Measurements from ENCODE around the gene GPR153.

Gene GPR153

GRCh38 chr1:6268415-6268814 lies 7.5 kb upstream of the GPR153 start:
- Mint-ChIP-seq H3K4me1 (ENCODE audit: low read depth) (no peaks in the 10 kb centered on the region), H3K4me3 (no peak overlapping the region), H3K9me3 (ENCODE audit: low read depth) (no peaks in the 10 kb centered on the region), H3K27ac (no peak overlapping the region), H3K27me3 (no peaks in the 10 kb centered on the region), H3K36me3 (no peaks in the 10 kb centered on the region)

DNA sequence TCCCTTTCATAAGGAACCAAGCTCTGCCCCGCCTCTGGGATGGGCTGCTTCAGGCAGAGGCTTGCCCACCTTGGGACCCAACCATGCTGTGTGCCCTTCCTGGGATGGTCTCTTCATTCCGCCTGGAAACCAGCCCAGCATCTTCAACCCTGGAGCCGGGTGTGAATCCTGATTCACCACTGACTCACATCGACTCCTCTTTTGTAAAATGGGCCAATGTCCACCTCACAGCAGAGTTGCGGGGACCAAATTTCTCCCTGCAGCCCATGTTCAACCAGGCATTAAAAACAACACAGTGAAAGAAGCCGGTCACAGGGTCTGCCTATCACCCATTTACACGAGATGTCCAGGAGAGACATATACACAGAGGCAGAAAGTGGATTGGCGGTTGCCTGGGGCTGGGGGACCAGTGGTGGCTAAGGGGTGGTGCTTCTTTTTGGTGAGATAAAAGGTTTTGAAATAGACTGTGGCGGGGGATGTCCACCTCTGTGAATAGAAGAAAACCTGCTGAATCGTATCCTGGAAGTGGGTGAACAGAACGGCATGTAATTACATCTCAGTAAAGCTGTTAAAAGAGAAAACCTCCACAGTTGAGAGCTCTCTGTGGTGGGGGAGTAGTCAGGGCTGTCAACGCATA lies 6.9 kb upstream of the GPR153 start:
- H3K27ac Mint-ChIP-seq, result no peak overlapping the region
- no peaks in the 10 kb centered on the region for H3K9me3 Mint-ChIP-seq (ENCODE audit: low read depth)
- H3K4me1 Mint-ChIP-seq (ENCODE audit: low read depth), result no peaks in the 10 kb centered on the region
- no peaks in the 10 kb centered on the region for H3K36me3 Mint-ChIP-seq
- no peaks in the 10 kb centered on the region for H3K27me3 Mint-ChIP-seq
- H3K4me3 Mint-ChIP-seq, result no peak overlapping the region

- Mint-ChIP-seq H3K27ac (no peak overlapping the region), H3K36me3 (no peaks in the 10 kb centered on the region), H3K4me3 (no peak overlapping the region), H3K9me3 (ENCODE audit: low read depth) (no peaks in the 10 kb centered on the region), H3K27me3 (no peaks in the 10 kb centered on the region), H3K4me1 (ENCODE audit: low read depth) (peaks cover 2% of the 10 kb centered on the region)
Observed at GRCh38 chr1:6266641-6267040, 5.7 kb upstream of the GPR153 start.

DNA sequence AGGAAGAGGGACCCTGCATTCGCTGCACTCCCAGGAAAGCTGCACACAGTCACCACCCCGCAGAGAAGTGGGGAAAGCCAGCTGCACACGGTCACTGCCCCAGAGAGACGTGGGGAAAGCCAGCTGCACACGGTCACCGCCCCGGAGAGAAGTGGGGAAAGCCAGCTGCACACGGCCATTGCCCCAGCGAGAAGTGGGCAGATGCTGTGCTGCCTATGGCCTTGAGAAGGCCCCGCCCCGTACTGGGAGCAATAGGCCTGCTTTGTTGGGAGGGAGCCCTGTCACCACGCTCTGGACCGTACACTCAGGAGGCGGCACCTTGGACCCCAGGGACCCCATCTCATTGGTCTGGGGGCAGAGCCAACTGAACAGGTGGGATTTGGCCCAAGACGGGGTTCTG lies 4.3 kb upstream of the GPR153 start:
- Mint-ChIP-seq H3K27ac (no peak overlapping the region), H3K9me3 (ENCODE audit: low read depth) (no peaks in the 10 kb centered on the region), H3K4me3 (no peak overlapping the region), H3K4me1 (ENCODE audit: low read depth) (peaks cover 2% of the 10 kb centered on the region), H3K27me3 (no peaks in the 10 kb centered on the region), H3K36me3 (no peaks in the 10 kb centered on the region)

GRCh38 chr1:6263716-6264115 lies 2.8 kb upstream of the GPR153 start:
- H3K36me3 Mint-ChIP-seq, result no peaks in the 10 kb centered on the region
- H3K27ac Mint-ChIP-seq, result no peak overlapping the region
- peaks cover 4% of the 10 kb centered on the region for H3K4me1 Mint-ChIP-seq (ENCODE audit: low read depth)
- no peaks in the 10 kb centered on the region for H3K9me3 Mint-ChIP-seq (ENCODE audit: low read depth)
- no peaks in the 10 kb centered on the region for H3K27me3 Mint-ChIP-seq
- no peak overlapping the region for H3K4me3 Mint-ChIP-seq

DNA sequence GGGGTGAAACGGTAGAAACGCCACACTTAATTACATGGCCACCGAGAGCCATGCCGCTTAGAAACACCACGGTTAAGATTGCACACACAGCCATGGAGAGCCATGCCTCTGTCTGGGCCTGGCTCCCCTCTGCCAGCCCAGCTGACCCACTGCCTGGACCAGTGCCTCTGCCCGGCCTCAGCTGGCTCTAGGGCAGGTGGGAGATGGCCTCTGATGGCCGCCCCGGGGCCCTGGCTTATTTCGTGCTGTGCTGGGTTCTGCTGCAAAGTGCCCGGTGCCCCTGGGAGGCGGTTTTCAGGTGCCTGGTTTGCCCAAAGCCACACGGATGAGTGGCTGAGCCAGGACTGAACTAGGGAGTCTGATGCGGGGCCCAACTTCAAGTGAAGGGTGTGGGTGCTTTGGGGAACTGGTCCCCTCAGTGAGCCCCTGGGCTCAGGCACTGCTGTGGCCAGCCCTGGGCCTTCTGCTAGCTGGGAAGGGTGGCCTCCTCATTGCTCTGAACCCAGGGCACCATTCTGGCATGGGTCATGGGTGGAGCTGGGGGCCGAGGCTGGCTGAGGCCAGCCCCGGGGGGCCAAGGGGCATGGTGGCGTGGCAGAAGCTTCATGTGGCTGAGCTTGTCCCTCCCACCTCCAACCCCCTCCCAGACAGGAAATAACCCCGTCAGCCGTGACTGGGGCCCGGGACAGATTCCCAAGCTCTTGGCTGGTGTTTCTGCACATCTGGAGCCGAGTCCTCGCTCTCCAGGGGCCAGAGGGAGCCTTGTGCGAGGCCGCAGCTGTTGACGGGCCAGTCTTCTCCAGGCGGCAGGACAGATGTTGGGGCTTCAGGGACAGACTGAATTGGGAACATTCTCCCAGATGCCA lies 1.9 kb upstream of the GPR153 start:
- H3K27ac Mint-ChIP-seq, result no peak overlapping the region
- no peaks in the 10 kb centered on the region for H3K36me3 Mint-ChIP-seq
- no peaks in the 10 kb centered on the region for H3K9me3 Mint-ChIP-seq (ENCODE audit: low read depth)
- no peaks in the 10 kb centered on the region for H3K27me3 Mint-ChIP-seq
- H3K4me3 Mint-ChIP-seq, result no peak overlapping the region
- peaks cover 4% of the 10 kb centered on the region for H3K4me1 Mint-ChIP-seq (ENCODE audit: low read depth)

- no peak overlapping the region for H3K27ac Mint-ChIP-seq
- H3K27me3 Mint-ChIP-seq, result no peaks in the 10 kb centered on the region
- H3K36me3 Mint-ChIP-seq, result no peaks in the 10 kb centered on the region
- no peaks in the 10 kb centered on the region for H3K9me3 Mint-ChIP-seq (ENCODE audit: low read depth)
- peak overlapping the region; percentile 70 for H3K4me3 Mint-ChIP-seq
- peaks cover 4% of the 10 kb centered on the region for H3K4me1 Mint-ChIP-seq (ENCODE audit: low read depth)
Observed at GRCh38 chr1:6261615-6261995, 707 bp upstream of the GPR153 start.

DNA sequence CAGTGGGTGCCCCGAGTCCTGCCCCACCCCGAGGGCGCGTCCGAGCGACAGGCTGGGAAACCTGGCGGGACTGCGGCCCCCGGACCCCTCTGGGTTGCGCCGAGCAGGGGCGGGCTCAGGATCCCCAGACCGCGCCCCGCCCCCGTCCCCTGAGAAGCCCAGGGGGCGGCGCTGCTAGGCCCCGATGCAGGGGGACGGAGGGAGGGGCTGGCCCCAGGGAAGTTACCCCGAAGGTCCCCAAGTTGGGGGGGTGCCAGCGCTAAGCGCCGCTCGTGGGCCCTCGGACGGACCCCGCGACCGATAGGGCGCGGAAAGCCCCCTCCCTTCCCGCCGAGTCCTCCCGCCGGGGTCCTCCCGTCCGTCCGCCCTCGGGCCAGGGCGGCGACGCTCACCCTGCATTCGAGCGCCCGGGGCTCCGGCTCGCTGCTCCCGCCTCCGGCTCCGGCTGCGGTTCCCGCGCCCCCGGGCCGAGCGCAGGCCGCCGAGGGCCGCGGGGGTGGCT lies 414 bp downstream of the GPR153 start:
- no peaks in the 10 kb centered on the region for H3K9me3 Mint-ChIP-seq (ENCODE audit: low read depth)
- no peaks in the 10 kb centered on the region for H3K36me3 Mint-ChIP-seq
- no peak overlapping the region for H3K27ac Mint-ChIP-seq
- H3K4me1 Mint-ChIP-seq (ENCODE audit: low read depth), result peaks cover 4% of the 10 kb centered on the region
- H3K4me3 Mint-ChIP-seq, result no peak overlapping the region
- no peaks in the 10 kb centered on the region for H3K27me3 Mint-ChIP-seq

DNA sequence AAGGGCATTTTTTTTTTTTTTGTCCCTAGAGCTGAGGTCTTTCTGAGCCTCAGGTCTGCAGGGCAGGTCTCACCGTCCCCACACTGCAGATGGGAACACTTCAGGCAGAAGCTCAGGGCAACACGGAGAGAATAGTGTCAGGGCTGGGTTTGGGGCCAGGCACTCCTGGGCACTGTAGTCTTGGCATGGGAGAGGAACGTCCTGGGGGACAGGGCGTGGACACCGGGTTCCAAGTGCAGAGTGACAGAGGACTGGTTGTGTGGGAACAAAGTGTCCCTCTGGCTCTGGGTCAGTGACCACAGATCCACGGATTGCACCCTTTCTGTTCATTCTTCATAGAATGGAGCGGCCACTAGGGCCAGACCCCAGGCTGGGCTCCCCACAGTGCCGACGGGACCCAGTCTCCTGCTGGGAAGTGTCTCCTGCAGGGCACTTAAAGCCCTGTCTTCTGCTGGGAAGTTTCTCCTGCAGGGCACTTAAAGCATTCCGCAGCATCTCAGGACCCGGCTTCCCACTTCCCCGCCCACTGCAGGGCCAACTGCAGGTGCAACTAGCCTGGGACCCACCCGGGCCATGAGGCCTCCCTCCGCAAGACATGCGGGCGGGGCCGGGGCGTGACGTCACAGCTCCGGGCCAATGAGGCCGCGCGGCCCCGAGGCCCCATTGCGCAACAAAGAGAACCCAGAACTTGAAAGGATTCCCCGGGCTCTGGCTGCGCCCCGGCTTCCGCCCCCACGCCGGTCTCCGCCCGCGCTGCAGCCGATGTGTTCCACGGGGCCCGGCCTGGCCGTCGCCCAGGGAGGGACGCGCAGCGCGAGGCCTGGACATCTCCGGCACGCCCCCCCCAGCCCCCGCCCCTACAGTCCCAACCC lies 1.2 kb downstream of the GPR153 start:
- H3K36me3 Mint-ChIP-seq, result no peaks in the 10 kb centered on the region
- no peaks in the 10 kb centered on the region for H3K27me3 Mint-ChIP-seq
- peaks cover 4% of the 10 kb centered on the region for H3K4me1 Mint-ChIP-seq (ENCODE audit: low read depth)
- H3K4me3 Mint-ChIP-seq, result peak overlapping the region; percentile 64
- H3K27ac Mint-ChIP-seq, result no peak overlapping the region
- no peaks in the 10 kb centered on the region for H3K9me3 Mint-ChIP-seq (ENCODE audit: low read depth)

GRCh38 chr1:6258675-6259074 lies 2.2 kb downstream of the GPR153 start:
- H3K9me3 Mint-ChIP-seq (ENCODE audit: low read depth), result no peaks in the 10 kb centered on the region
- H3K36me3 Mint-ChIP-seq, result no peaks in the 10 kb centered on the region
- H3K4me1 Mint-ChIP-seq (ENCODE audit: low read depth), result peaks cover 4% of the 10 kb centered on the region
- peak overlapping the region; percentile 64 for H3K4me3 Mint-ChIP-seq
- no peak overlapping the region for H3K27ac Mint-ChIP-seq
- no peaks in the 10 kb centered on the region for H3K27me3 Mint-ChIP-seq

GRCh38 chr1:6257541-6258069 lies 3.3 kb downstream of the GPR153 start:
- Mint-ChIP-seq H3K9me3 (ENCODE audit: low read depth) (no peaks in the 10 kb centered on the region), H3K27ac (no peak overlapping the region), H3K4me1 (ENCODE audit: low read depth) (peaks cover 4% of the 10 kb centered on the region), H3K27me3 (no peaks in the 10 kb centered on the region), H3K36me3 (no peaks in the 10 kb centered on the region), H3K4me3 (no peak overlapping the region)

DNA sequence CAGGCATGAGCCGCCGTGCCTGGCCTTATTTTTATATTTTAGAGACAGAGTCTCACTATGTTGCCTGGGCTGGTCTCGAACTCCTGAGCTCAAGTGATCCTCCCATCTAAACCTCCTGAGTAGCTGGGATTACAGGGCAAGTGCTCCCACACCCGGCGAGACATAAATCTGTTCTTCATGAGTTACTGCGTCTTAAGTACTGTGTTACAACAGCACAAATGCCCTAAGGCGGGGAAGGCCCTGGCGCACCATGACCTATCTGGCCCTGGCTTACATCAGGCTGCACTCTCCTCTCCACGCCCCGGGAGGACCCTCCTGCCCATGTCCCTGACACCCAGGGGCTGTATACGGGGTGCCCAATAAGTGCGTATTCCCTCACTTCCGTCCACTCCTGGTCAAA lies 4.3 kb downstream of the GPR153 start:
- Mint-ChIP-seq H3K4me1 (ENCODE audit: low read depth) (peaks cover 2% of the 10 kb centered on the region), H3K9me3 (ENCODE audit: low read depth) (no peaks in the 10 kb centered on the region), H3K27me3 (peaks cover 2% of the 10 kb centered on the region), H3K36me3 (no peaks in the 10 kb centered on the region), H3K4me3 (no peak overlapping the region), H3K27ac (no peak overlapping the region)

- Mint-ChIP-seq H3K36me3 (no peaks in the 10 kb centered on the region), H3K27me3 (peaks cover 3% of the 10 kb centered on the region), H3K4me1 (ENCODE audit: low read depth) (peaks cover 2% of the 10 kb centered on the region), H3K9me3 (ENCODE audit: low read depth) (no peaks in the 10 kb centered on the region), H3K27ac (no peak overlapping the region), H3K4me3 (no peak overlapping the region)
Observed at GRCh38 chr1:6254691-6255090, 6.2 kb downstream of the GPR153 start.

DNA sequence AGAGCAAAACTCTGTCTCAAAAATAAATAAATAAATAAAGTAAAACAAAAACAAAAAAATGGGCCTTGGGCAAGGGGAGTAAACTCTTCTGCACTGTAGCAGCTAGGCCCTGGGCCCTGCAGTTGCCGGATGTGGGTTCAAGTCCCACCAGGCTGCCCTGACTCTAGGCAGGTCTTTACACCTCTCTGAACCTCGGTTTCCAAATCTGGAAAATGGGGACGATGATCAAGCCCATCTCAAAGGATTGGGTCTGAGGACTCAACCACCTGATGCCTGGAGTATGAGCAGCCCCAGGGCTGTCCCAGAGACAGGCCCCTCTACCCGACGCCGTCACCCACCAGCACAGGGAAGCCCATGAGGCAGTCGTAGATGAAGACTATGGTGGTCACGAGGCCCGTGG lies 7.5 kb downstream of the GPR153 start:
- no peak overlapping the region for H3K27ac Mint-ChIP-seq

DNA sequence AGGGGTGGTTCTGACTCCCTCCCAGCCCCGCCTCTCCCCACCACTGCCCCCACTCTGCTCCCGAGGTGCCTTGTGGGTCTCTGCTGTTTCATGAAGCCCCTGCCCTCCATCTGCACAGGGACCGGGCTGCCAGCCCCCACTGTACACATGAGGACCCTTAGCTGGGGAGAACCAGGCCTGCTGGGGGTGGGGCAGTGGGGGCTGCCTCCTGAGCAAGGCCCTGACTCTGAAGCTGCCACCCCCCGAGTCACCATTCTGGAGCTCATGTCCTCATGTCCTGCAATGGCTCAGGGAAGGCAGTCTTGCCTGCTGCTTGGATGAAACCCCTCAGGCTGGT lies 8.6 kb downstream of the GPR153 start:
- no peak overlapping the region for H3K4me3 Mint-ChIP-seq
- no peaks in the 10 kb centered on the region for H3K4me1 Mint-ChIP-seq (ENCODE audit: low read depth)

More for the DNA sequence above, 7.5 kb downstream of the GPR153 start:
- Mint-ChIP-seq H3K9me3 (ENCODE audit: low read depth) (no peaks in the 10 kb centered on the region), H3K36me3 (no peaks in the 10 kb centered on the region), H3K27me3 (peaks cover 3% of the 10 kb centered on the region), H3K4me1 (ENCODE audit: low read depth) (no peaks in the 10 kb centered on the region), H3K4me3 (no peak overlapping the region)

More for the DNA sequence above, 8.6 kb downstream of the GPR153 start:
- Mint-ChIP-seq H3K27me3 (peaks cover 5% of the 10 kb centered on the region), H3K36me3 (no peaks in the 10 kb centered on the region), H3K27ac (no peak overlapping the region), H3K9me3 (ENCODE audit: low read depth) (no peaks in the 10 kb centered on the region)
